HCT116 (cell line): Measurements from ENCODE around the gene GPR68. TPM values are rescaled to one million over a fixed set of nuclear protein-coding genes. Genes with fewer than 3 reads are reported as not detected.

ENCODE experiments used
- ATAC-seq: fragments of 200-7000 bp; cut with Tn5 transposase; 2 replicates; pipeline ENCODE4 v1.9.1; 2020; ENCODE audit warnings: mild to moderate bottlenecking, moderate library complexity
- Bru-seq: library from RNA; stranded (reverse); fragments of 400-500 nt; gene quantifications from one replicate; lab custom pipeline; 2021; lab: Mats Ljungman, UMichigan
- BruChase-seq, 2 experiments: library from RNA; stranded (reverse); fragments of 400-500 nt; gene quantifications; one replicate each; lab custom pipeline; 2021; lab: Mats Ljungman, UMichigan
- BruUV-seq: library from RNA; stranded (reverse); fragments of 400-500 nt; replicated peaks from 2 replicates; lab custom pipeline; 2021; lab: Mats Ljungman, UMichigan
- CTCF ChIA-PET: fragments of 300-600 bp; sonication (Branson Sonifier 250); formaldehyde crosslinking; loops from one replicate; lab custom pipeline; 2021; ENCODE audit warnings: antibody characterized with exemption; lab: Charles Lee
- POLR2A ChIA-PET: fragments of 300-600, 350-600 bp; sonication (Branson Sonifier 250); formaldehyde crosslinking; loops from one replicate; lab custom pipeline; 2021; ENCODE audit warnings: antibody characterized with exemption; lab: Charles Lee
- RAD21 ChIA-PET, 2 experiments: fragments of 300-600 bp; sonication (Branson Sonifier 250); formaldehyde crosslinking; loops; one replicate each; lab custom pipeline; 2023; ENCODE audit warnings: low total read pairs in 2 of 2; ENCODE audit not compliant: uncharacterized antibody in 2 of 2, unreplicated experiment in 2 of 2, low non-redundant PET in 1 of 2; lab: Charles Lee
- DNase-seq: peaks from one replicate; pipeline ENCODE4 v3.0.0-alpha.2; 2010; ENCODE audit warnings: low read depth, low spot score
- H2AFZ ChIP-seq: fragments of 200-600 bp; shearing (Covaris generic), sonication (generic); 2 replicates; pipeline ENCODE4 v1.6.1; 2017; ENCODE audit warnings: low read depth, mixed run types, mixed read lengths, antibody characterized with exemption, low read length; ENCODE audit not compliant: poor library complexity, severe bottlenecking
- H3K27ac ChIP-seq: 2 replicates; pipeline ENCODE4 v1.5.1; 2012; ENCODE audit warnings: low read depth, low read length
- H3K27me3 ChIP-seq: fragments of 200-600 bp; sonication (generic); 2 replicates; pipeline ENCODE4 v1.6.1; 2016; ENCODE audit warnings: mixed run types, low read length, mixed read lengths; ENCODE audit not compliant: insufficient read depth
- H3K36me3 ChIP-seq, 2 experiments: fragments of 200-500 bp in 1 of 2; fragments of 200-600 bp in 1 of 2; sonication (Bioruptor generic) in 1 of 2; sonication (generic) in 1 of 2; 2 replicates each; pipeline versions ENCODE4 v1.5.1 to v1.6.1; 2014 to 2016; ENCODE audit warnings: low read length in 2 of 2, inconsistent platforms in 1 of 2, mixed read lengths in 1 of 2, mixed run types in 1 of 2; ENCODE audit not compliant: insufficient read depth in 2 of 2, control insufficient read depth in 1 of 2
- H3K4me1 ChIP-seq, 2 experiments: fragments of 200-600 bp in 1 of 2; sonication (generic) in 1 of 2; 2 replicates each; pipeline versions ENCODE4 v1.5.1 to v1.6.1; 2012 to 2017; ENCODE audit warnings: low read length in 2 of 2, inconsistent platforms in 1 of 2, mild to moderate bottlenecking in 1 of 2, mixed read lengths in 1 of 2, mixed run types in 1 of 2, moderate library complexity in 1 of 2; ENCODE audit not compliant: insufficient read depth in 2 of 2, control insufficient read depth in 1 of 2
- H3K4me2 ChIP-seq: fragments of 200-600 bp; sonication (generic); 2 replicates; pipeline ENCODE4 v1.6.1; 2017; ENCODE audit warnings: mixed run types, low read length, mixed read lengths
- H3K4me3 ChIP-seq, 2 experiments: fragments of 200-600 bp in 1 of 2; sonication (generic) in 1 of 2; replicated peaks in 1 of 2; 2 replicates each; pipeline ENCODE4 v1.5.1; 2011 to 2016; ENCODE audit warnings: low read length in 2 of 2, control low read depth in 1 of 2, low read depth in 1 of 2, mild to moderate bottlenecking in 1 of 2, mixed read lengths in 1 of 2, mixed run types in 1 of 2
- H3K79me2 ChIP-seq: fragments of 200-600 bp; sonication (generic); 2 replicates; pipeline ENCODE4 v1.6.1; 2017; ENCODE audit warnings: mild to moderate bottlenecking, mixed run types, low read length, moderate library complexity, mixed read lengths; ENCODE audit not compliant: insufficient read depth
- H3K9ac ChIP-seq: fragments of 200-600 bp; sonication (generic); 2 replicates; pipeline ENCODE4 v1.6.1; 2016; ENCODE audit warnings: low read length, mixed read lengths
- H3K9me2 ChIP-seq: fragments of 200-600 bp; sonication (generic), shearing (Covaris generic); 2 replicates; pipeline ENCODE4 v1.6.1; 2017; ENCODE audit warnings: mixed run types, mild to moderate bottlenecking, moderate library complexity; ENCODE audit not compliant: insufficient read depth
- H3K9me3 ChIP-seq, 2 experiments: fragments of 200-500 bp in 1 of 2; fragments of 200-600 bp in 1 of 2; sonication (Bioruptor generic) in 1 of 2; sonication (generic) in 1 of 2; 2 replicates each; pipeline ENCODE4 v1.6.1; 2014 to 2017; ENCODE audit warnings: low read length in 2 of 2, mixed read lengths in 2 of 2, inconsistent platforms in 1 of 2, low read depth in 1 of 2, mild to moderate bottlenecking in 1 of 2, mixed run types in 1 of 2, moderate library complexity in 1 of 2; ENCODE audit not compliant: control insufficient read depth in 1 of 2, insufficient read depth in 1 of 2
- H4K20me1 ChIP-seq: fragments of 200-600 bp; sonication (generic), shearing (Covaris generic); 2 replicates; pipeline ENCODE4 v1.6.1; 2017; ENCODE audit warnings: mixed run types, mild to moderate bottlenecking, moderate library complexity; ENCODE audit not compliant: insufficient read depth
- ATF3 ChIP-seq: IDR thresholded peaks from 2 replicates; pipeline ENCODE4 v1.6.1; 2012
- CBX3 ChIP-seq: IDR thresholded peaks from 2 replicates; pipeline ENCODE4 v1.6.1; 2012; ENCODE audit warnings: low read depth
- CEBPB ChIP-seq: IDR thresholded peaks from 2 replicates; pipeline ENCODE4 v1.6.1; 2012; ENCODE audit warnings: low read depth
- EGR1 ChIP-seq: IDR thresholded peaks from 2 replicates; pipeline ENCODE4 v1.6.1; 2012; ENCODE audit warnings: low read depth
- ELF1 ChIP-seq: IDR thresholded peaks from 2 replicates; pipeline ENCODE4 v1.6.1; 2012; ENCODE audit warnings: low read depth, borderline replicate concordance
- EZH2phosphoT487 ChIP-seq: fragments of 200-600 bp; IDR thresholded peaks from 2 replicates; pipeline ENCODE4 v1.6.1; 2018; ENCODE audit warnings: antibody characterized with exemption, borderline replicate concordance
- FOSL1 ChIP-seq: IDR thresholded peaks from 2 replicates; pipeline ENCODE4 v1.6.1; 2012; ENCODE audit warnings: low read depth
- JUND ChIP-seq: IDR thresholded peaks from 2 replicates; pipeline ENCODE4 v1.6.1; 2012
- POLR2A ChIP-seq: IDR thresholded peaks from 2 replicates; pipeline ENCODE4 v1.7.0; 2011; ENCODE audit warnings: borderline replicate concordance; ENCODE audit not compliant: insufficient read depth, insufficient read length; ENCODE audit errors: extremely low read depth
- POLR2AphosphoS5 ChIP-seq: IDR thresholded peaks from 2 replicates; pipeline ENCODE4 v1.6.1; 2011; ENCODE audit warnings: mild to moderate bottlenecking, low read depth, low read length, moderate library complexity
- RAD21 ChIP-seq: IDR thresholded peaks from 2 replicates; pipeline ENCODE4 v1.6.1; 2012; ENCODE audit warnings: low read depth, mild to moderate bottlenecking
- REST ChIP-seq: IDR thresholded peaks from 2 replicates; pipeline ENCODE4 v1.6.1; 2012; ENCODE audit warnings: low read depth
- SP1 ChIP-seq: IDR thresholded peaks from 2 replicates; pipeline ENCODE4 v1.6.1; 2012; ENCODE audit warnings: low read depth
- SRF ChIP-seq: IDR thresholded peaks from 2 replicates; pipeline ENCODE4 v1.6.1; 2012; ENCODE audit warnings: low read depth
- TCF7L2 ChIP-seq: IDR thresholded peaks from 2 replicates; pipeline ENCODE4 v1.7.0; 2011; ENCODE audit warnings: borderline replicate concordance, inconsistent platforms; ENCODE audit not compliant: insufficient read depth, insufficient read length; ENCODE audit errors: extremely low read depth
- YY1 ChIP-seq: IDR thresholded peaks from 2 replicates; pipeline ENCODE4 v1.6.1; 2011; ENCODE audit warnings: low read length, low read depth, moderate library complexity, mild to moderate bottlenecking; ENCODE audit not compliant: insufficient replicate concordance; ENCODE audit errors: extremely low read depth
- ZFX ChIP-seq: fragments of 450-650 bp; IDR thresholded peaks from 2 replicates; pipeline ENCODE4 v1.6.1; 2017
- intact Hi-C: fragments of 100-400 bp; cut with micrococcal nuclease; formaldehyde crosslinking; loops from 2 replicates; pipeline ENCODE4 v1.10.0; 2022
- long read RNA-seq: library from polyadenylated mRNA; unstranded; transcript quantifications from one replicate; pipeline ENCODE4 v2.0.0, GENCODE V29; 2021; ENCODE audit not compliant: unreplicated experiment
- polyA plus RNA-seq: library from polyadenylated mRNA; unstranded; fragments of >200 nt; gene quantifications from 2 replicates; pipeline ENCODE4 v1.2.1, GENCODE V29; 2012; ENCODE audit warnings: missing spikeins
- total RNA-seq: library from RNA; stranded (reverse); gene quantifications from one replicate; pipeline ENCODE4 v1.2.1, GENCODE V29; 2021; ENCODE audit not compliant: unreplicated experiment

The GPR68 gene
- total RNA-seq (not detected), Bru-seq, nascent RNA (percentile 6 among the genes with signal in this experiment), BruChase-seq, experiment 1, labeled RNA remaining after a 6-hour chase (percentile 12 among the genes with signal in this experiment), BruChase-seq, experiment 2, labeled RNA remaining after a 2-hour chase (percentile 10 among the genes with signal in this experiment)
- polyA plus RNA-seq = 0.72 and 0.75 TPM in 2 replicates
- long read RNA-seq = 0 reads

GRCh38 chr14:91244501-91244901 lies at the start of gene GPR68:
TSS of gene GPR68 (minus strand) at chr14:91244704. CDS start at chr14:91235050, 9,654 bp downstream.
- no TSS peak for BruUV-seq
- DNase-seq (no peak), ATAC-seq (no peak)
- H3K9me3 ChIP-seq = no peaks in the 10 kb centered on the region
- H3K4me3 ChIP-seq = no peak within 1 kb of the TSS
- no peaks in the 10 kb centered on the region for H3K27me3 ChIP-seq
- H2AFZ ChIP-seq = no peak within 1 kb of the TSS
- H3K9ac ChIP-seq = no peak within 1 kb of the TSS
- H3K4me2 ChIP-seq = no peak within 1 kb of the TSS
- intact Hi-C loops = no loop called here
- ChIA-PET CTCF (interaction anchor here (0.6 kb wide), 1 partner anchor 9 kb away, joined by 5 read pairs; no protein-coding TSS in a partner anchor), POLR2A (no interaction called here), RAD21 (no interaction called here)
- H3K9me2 ChIP-seq = no peaks in the 10 kb centered on the region
- H4K20me1 ChIP-seq = no peaks in the 10 kb centered on the region
- TF ChIP-seq CEBPB (no peak), TCF7L2 (no peak), SP1 (no peak), ATF3 (no peak), REST (no peak), JUND (no peak), ELF1 (no peak), RAD21 (no peak), ZFX (no peak), CBX3 (no peak), POLR2A (no peak), YY1 (no peak), SRF (no peak), EGR1 (no peak), POLR2AphosphoS5 (no peak), EZH2phosphoT487 (no peak), FOSL1 (no peak)
- no peaks in the 10 kb centered on the region for H3K79me2 ChIP-seq
- H3K36me3 ChIP-seq = no peaks in the 10 kb centered on the region
- peaks cover 0 to 6% of the 10 kb centered on the region in 2 experiments; a peak in 1 of 4 replicates for H3K4me1 ChIP-seq
- no peak within 1 kb of the TSS for H3K27ac ChIP-seq
